ENCODE measurements around the gene PFN3. TPM values are rescaled to one million over a fixed set of nuclear protein-coding genes. Genes with fewer than 3 reads are reported as not detected.

PFN3 gene
- total and polyA plus RNA-seq, 2 of the 4 experiments (the other 2 are of a cell fraction) = not detected

- dilution Hi-C loops (cut with HindIII; ENCODE audit: low sequenced_read_pairs, unreplicated experiment) (no loop called here), in situ Hi-C loops (cut with MboI; ENCODE audit: low sequenced_read_pairs) (loop anchor here (5.0 kb wide), 1 partner anchor 38 kb away; the partner anchor contains the start of gene PRR7)
- POLR2A ChIA-PET (ENCODE audit: unreplicated experiment) = no interaction called here
Measured at GRCh38 chr5:177409043-177409801, 8.8 kb upstream of the PFN3 start, which contains the start of gene F12. Gene F12 (minus strand): TSS chr5:177409564. CDS start chr5:177409527, 37 bp downstream.

More at GRCh38 chr5:177409043-177409801, 8.8 kb upstream of the PFN3 start, which contains the start of gene F12:
- Histone ChIP-seq H2AK9ac (replicated peaks; ENCODE audit: low read depth, low read length, poor library complexity) (no peak within 1 kb of the TSS), H2BK20ac (ENCODE audit: low read depth, low read length) (no peak within 1 kb of the TSS), H3K36me3 (ENCODE audit: control insufficient read depth, insufficient read depth, low read length) (no peaks in the 10 kb centered on the region), H3K14ac (replicated peaks; ENCODE audit: low read depth, low read length) (no peak within 1 kb of the TSS), H3K4me1 (ENCODE audit: control insufficient read depth, insufficient read depth, low read length) (0 out of 2 replicates have a peak, but pooled peaks cover 2% of the 10 kb centered on the region), H3K4me3 (ENCODE audit: insufficient read depth, low read depth, low read length) (no peak within 1 kb of the TSS), H4K20me1 (ENCODE audit: insufficient read depth, low read length) (no peaks in the 10 kb centered on the region), H2AFZ (replicated peaks; ENCODE audit: low read length, poor library complexity) (no peak within 1 kb of the TSS), H3K9me1 (ENCODE audit: insufficient read depth, low read length) (no peaks in the 10 kb centered on the region), H3K23ac (ENCODE audit: low read depth, low read length) (no peak within 1 kb of the TSS), H3K18ac (ENCODE audit: low read depth, low read length) (no peak within 1 kb of the TSS), H3K56ac (ENCODE audit: extremely low read depth, insufficient read depth, low read length) (no peak within 1 kb of the TSS), H3K9me3 (ENCODE audit: control insufficient read depth, insufficient read depth, low read length) (no peaks in the 10 kb centered on the region), H3K9ac (ENCODE audit: low read depth, low read length) (no peak within 1 kb of the TSS), H4K91ac (ENCODE audit: insufficient read depth, low read depth, low read length) (no peak within 1 kb of the TSS), H2BK15ac (ENCODE audit: low read depth, low read length) (no peak within 1 kb of the TSS), H4K5ac (ENCODE audit: low read depth, low read length) (no peak within 1 kb of the TSS), H2BK120ac (ENCODE audit: low read depth, low read length) (no peak within 1 kb of the TSS), H2BK5ac (ENCODE audit: low read depth, low read length, poor library complexity, severe bottlenecking) (no peak within 1 kb of the TSS), H3K4me2 (ENCODE audit: low read depth, low read length) (no peak within 1 kb of the TSS), H3K79me1 (ENCODE audit: low read depth in 1 of 2, low read length in 2 of 2) (no peaks in the 10 kb centered on the region), H3K27ac (ENCODE audit: insufficient read depth, low read length) (no peak within 1 kb of the TSS), H3K4ac (ENCODE audit: low read depth, low read length) (no peak within 1 kb of the TSS), H4K8ac (ENCODE audit: low read depth in 2 of 2, low read length in 2 of 2) (no peak within 1 kb of the TSS), H3K27me3 (ENCODE audit: control insufficient read depth, insufficient read depth, low read length) (peaks cover 26% of the 10 kb centered on the region), H2AK5ac (ENCODE audit: low read depth, low read length) (no peak within 1 kb of the TSS)
- CTCF ChIA-PET = no interaction called here
- TF ChIP-seq BHLHE40 (IDR thresholded peaks at IDR 0.05; ENCODE audit: low read depth, low read length) (no peak), MAFK (IDR thresholded peaks at IDR 0.05; ENCODE audit: low read depth, low read length) (no peak), FOS (IDR thresholded peaks at IDR 0.05; ENCODE audit: low read depth, low read length) (no peak), CTCF (conservative IDR thresholded peaks at IDR 0.05; ENCODE audit: low read depth, low read length) (no peak), SMC3 (IDR thresholded peaks at IDR 0.05; ENCODE audit: low read depth, low read length) (no peak), USF2 (IDR thresholded peaks at IDR 0.05; ENCODE audit: low read depth, low read length) (no peak), RCOR1 (IDR thresholded peaks at IDR 0.05; ENCODE audit: insufficient replicate concordance, low read length) (no peak)
- intact Hi-C loops (cut with micrococcal nuclease) = no loop called here
- ATAC-seq (ENCODE audit: low read depth) (no peak), DNase-seq (no peak)
- no TSS peak for BruUV-seq (replicated peaks)
- 88% methylated on average over 6 of the region's 9 CpGs; no CpG with 5 or more reads in 1 of the 2 experiments for WGBS, 2 experiments (ENCODE audit: extremely low coverage in 2 of 2, insufficient read length in 1 of 2)

All from IMR-90 (cell line).